ENCODE measurements around the gene EXOC6. TPM values are rescaled to one million over a fixed set of nuclear protein-coding genes. Genes with fewer than 3 reads are reported as not detected.
A peak's percentile ranks its signal among the peaks of the same experiment; 100 is the strongest.

Gene EXOC6
- total RNA-seq, 2 experiments from 2014 or later = 8.0 to 9.4 TPM

DNA sequence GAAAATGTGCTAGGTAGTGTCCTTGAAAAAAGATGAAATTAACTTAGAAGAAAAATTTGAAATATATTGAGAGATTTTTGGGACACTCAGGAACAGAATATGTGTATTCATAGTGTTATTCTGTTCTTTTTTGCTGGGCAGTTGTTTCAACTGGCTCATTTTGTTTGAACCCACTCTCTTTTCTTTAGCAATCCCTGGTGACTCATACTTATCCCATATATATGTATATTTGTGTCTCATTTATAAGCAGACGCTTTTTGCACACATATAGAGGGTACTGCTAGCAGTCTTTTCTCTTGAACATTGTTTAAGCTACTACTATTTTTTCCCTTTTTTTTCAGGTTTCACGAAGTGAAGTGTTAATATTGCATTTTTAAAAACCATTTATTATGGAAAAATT is 1.9 kb downstream of the EXOC6 start:
- Histone ChIP-seq H3K4me3 (ENCODE audit: low read depth, low read length, poor library complexity, severe bottlenecking) (no peak overlapping the region), H3K79me2 (ENCODE audit: insufficient read depth, low read depth, low read length) (peaks cover 7% of the 10 kb centered on the region; the same call in 1 of the 2 replicates), H3K36me3 (ENCODE audit: insufficient read depth, low read length) (no peaks in the 10 kb centered on the region), H2AFZ (ENCODE audit: low read length) (no peak overlapping the region), H3K4me1 (ENCODE audit: insufficient read depth, low read length, poor library complexity, severe bottlenecking) (peaks cover 18% of the 10 kb centered on the region), H3K9me3 (ENCODE audit: low read length) (no peaks in the 10 kb centered on the region; the same call in 1 of the 2 replicates), H3K27ac (ENCODE audit: low read depth, low read length, poor library complexity, severe bottlenecking) (no peak overlapping the region), H3K9me2 (ENCODE audit: insufficient read depth, low read length) (no peaks in the 10 kb centered on the region), H4K20me1 (ENCODE audit: insufficient read depth, low read length) (no peaks in the 10 kb centered on the region), H3K4me2 (ENCODE audit: low read length) (peak overlapping the region; percentile 93)
- intact Hi-C loops (cut with micrococcal nuclease; ENCODE audit: unreplicated experiment) = no loop called here
- no peak for DNase-seq (ENCODE audit: low spot score)
- CTCF ChIA-PET (ENCODE audit: unreplicated experiment) = interaction anchor here (0.5 kb wide), 1 partner anchor 8 kb away, joined by 3 read pairs; no protein-coding TSS in a partner anchor
- TF ChIP-seq, protein P1, sequence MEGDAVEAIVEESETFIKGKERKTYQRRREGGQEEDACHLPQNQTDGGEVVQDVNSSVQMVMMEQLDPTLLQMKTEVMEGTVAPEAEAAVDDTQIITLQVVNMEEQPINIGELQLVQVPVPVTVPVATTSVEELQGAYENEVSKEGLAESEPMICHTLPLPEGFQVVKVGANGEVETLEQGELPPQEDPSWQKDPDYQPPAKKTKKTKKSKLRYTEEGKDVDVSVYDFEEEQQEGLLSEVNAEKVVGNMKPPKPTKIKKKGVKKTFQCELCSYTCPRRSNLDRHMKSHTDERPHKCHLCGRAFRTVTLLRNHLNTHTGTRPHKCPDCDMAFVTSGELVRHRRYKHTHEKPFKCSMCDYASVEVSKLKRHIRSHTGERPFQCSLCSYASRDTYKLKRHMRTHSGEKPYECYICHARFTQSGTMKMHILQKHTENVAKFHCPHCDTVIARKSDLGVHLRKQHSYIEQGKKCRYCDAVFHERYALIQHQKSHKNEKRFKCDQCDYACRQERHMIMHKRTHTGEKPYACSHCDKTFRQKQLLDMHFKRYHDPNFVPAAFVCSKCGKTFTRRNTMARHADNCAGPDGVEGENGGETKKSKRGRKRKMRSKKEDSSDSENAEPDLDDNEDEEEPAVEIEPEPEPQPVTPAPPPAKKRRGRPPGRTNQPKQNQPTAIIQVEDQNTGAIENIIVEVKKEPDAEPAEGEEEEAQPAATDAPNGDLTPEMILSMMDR (conservative IDR thresholded peaks at IDR 0.05; ENCODE audit: low read length) = no peak
- no peak for TF ChIP-seq EZH2phosphoT487 (IDR thresholded peaks at IDR 0.05; ENCODE audit: borderline replicate concordance, low read depth, low read length)
- POLR2A ChIA-PET = interaction anchor here (0.6 to 1.1 kb wide), 6 partner anchors 9 to 826 kb away, joined by 3 to 4 read pairs (median 3); no protein-coding TSS in a partner anchor
- no TSS peak for BruUV-seq (replicated peaks)

DNA sequence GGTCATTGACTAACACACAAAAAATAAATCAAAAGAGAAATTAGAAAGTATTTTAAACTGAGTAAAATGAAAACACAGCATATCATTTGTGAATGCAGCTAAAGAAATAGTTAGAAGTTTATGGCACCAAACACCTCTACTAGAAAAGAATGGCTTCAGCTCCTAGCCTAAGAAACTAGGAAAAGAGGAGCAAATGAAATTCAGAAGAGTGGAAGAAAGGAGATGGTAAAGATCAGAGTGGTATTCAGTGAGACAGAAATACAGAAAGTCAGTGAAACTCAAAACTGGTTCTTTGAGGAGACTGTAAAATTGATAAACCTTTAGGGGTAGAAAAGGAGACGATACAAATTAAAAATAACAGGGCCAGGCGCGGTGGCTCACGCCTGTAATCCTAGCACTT is 2.7 kb downstream of the EXOC6 start:
- TF ChIP-seq, protein P1 (conservative IDR thresholded peaks at IDR 0.05; ENCODE audit: low read length) = no peak
- no peak for TF ChIP-seq EZH2phosphoT487 (IDR thresholded peaks at IDR 0.05; ENCODE audit: borderline replicate concordance, low read depth, low read length)
- no peaks in the 10 kb centered on the region for H4K20me1 ChIP-seq (ENCODE audit: insufficient read depth, low read length)
- no TSS peak for BruUV-seq (replicated peaks)
- peaks cover 7% of the 10 kb centered on the region; the same call in 1 of the 2 replicates for H3K79me2 ChIP-seq (ENCODE audit: insufficient read depth, low read depth, low read length)
- H3K9me2 ChIP-seq (ENCODE audit: insufficient read depth, low read length) = no peaks in the 10 kb centered on the region
- H3K9me3 ChIP-seq (ENCODE audit: low read length) = no peaks in the 10 kb centered on the region; the same call in 1 of the 2 replicates
- ChIA-PET POLR2A (interaction anchor here (0.8 to 1.1 kb wide), 4 partner anchors 9 to 173 kb away, joined by 3 to 4 read pairs (median 3); no protein-coding TSS in a partner anchor), CTCF (ENCODE audit: unreplicated experiment) (no interaction called here)
- H3K4me2 ChIP-seq (ENCODE audit: low read length) = no peak overlapping the region
- intact Hi-C loops (cut with micrococcal nuclease; ENCODE audit: unreplicated experiment) = no loop called here
- H3K4me1 ChIP-seq (ENCODE audit: insufficient read depth, low read length, poor library complexity, severe bottlenecking) = peaks cover 18% of the 10 kb centered on the region
- H2AFZ ChIP-seq (ENCODE audit: low read length) = no peak overlapping the region
- no peak overlapping the region for H3K27ac ChIP-seq (ENCODE audit: low read depth, low read length, poor library complexity, severe bottlenecking)
- no peak for DNase-seq (ENCODE audit: low spot score)
- H3K4me3 ChIP-seq (ENCODE audit: low read depth, low read length, poor library complexity, severe bottlenecking) = no peak overlapping the region
- H3K36me3 ChIP-seq (ENCODE audit: insufficient read depth, low read length) = no peaks in the 10 kb centered on the region

DNA sequence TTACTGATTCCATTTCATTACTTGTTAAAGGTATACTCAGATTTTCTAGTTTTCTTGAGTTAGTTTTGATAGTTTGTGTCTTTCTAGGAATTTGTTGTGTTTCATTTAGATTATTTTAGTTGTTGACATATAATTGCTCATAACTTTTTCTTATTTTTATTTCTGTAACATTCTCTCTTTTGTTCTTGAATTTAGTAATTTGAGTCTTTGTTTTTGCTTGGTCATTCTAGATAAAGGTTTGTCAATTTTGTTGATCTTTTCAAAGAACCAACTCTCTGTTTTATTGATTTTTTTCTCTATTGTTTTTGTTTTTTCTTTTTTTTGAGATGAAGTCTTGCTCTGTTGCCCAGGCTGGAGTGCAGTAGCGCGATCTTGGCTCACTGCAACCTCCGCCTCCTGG is 7.2 kb downstream of the EXOC6 start:
- TF ChIP-seq EZH2phosphoT487 (IDR thresholded peaks at IDR 0.05; ENCODE audit: borderline replicate concordance, low read depth, low read length) = no peak
- TF ChIP-seq, protein P1 (conservative IDR thresholded peaks at IDR 0.05; ENCODE audit: low read length) = no peak
- Histone ChIP-seq H3K9me3 (ENCODE audit: low read length) (peaks cover 22% of the 10 kb centered on the region; the same call in 1 of the 2 replicates), H4K20me1 (ENCODE audit: insufficient read depth, low read length) (no peaks in the 10 kb centered on the region), H2AFZ (ENCODE audit: low read length) (no peak overlapping the region), H3K4me2 (ENCODE audit: low read length) (no peak overlapping the region), H3K27ac (ENCODE audit: low read depth, low read length, poor library complexity, severe bottlenecking) (no peak overlapping the region), H3K4me1 (ENCODE audit: insufficient read depth, low read length, poor library complexity, severe bottlenecking) (no peaks in the 10 kb centered on the region), H3K36me3 (ENCODE audit: insufficient read depth, low read length) (no peaks in the 10 kb centered on the region), H3K79me2 (ENCODE audit: insufficient read depth, low read depth, low read length) (peaks cover 4% of the 10 kb centered on the region; the same call in 1 of the 2 replicates), H3K9me2 (ENCODE audit: insufficient read depth, low read length) (no peaks in the 10 kb centered on the region), H3K4me3 (ENCODE audit: low read depth, low read length, poor library complexity, severe bottlenecking) (no peak overlapping the region)
- CTCF ChIA-PET (ENCODE audit: unreplicated experiment) = no interaction called here
- DNase-seq (ENCODE audit: low spot score) = no peak
- POLR2A ChIA-PET = interaction anchor here (0.6 kb wide), 2 partner anchors 84 to 175 kb away, joined by 3 to 4 read pairs; no protein-coding TSS in a partner anchor
- BruUV-seq (replicated peaks) = no TSS peak
- intact Hi-C loops (cut with micrococcal nuclease; ENCODE audit: unreplicated experiment) = no loop called here
